Measurements from ENCODE around the gene TRPM4.
"Not testable (repeated sequence)": the region's sequence is repeated elsewhere in the genome, so short reads cannot be mapped to it uniquely, and the experiment has no call there.

The TRPM4 gene

DNA sequence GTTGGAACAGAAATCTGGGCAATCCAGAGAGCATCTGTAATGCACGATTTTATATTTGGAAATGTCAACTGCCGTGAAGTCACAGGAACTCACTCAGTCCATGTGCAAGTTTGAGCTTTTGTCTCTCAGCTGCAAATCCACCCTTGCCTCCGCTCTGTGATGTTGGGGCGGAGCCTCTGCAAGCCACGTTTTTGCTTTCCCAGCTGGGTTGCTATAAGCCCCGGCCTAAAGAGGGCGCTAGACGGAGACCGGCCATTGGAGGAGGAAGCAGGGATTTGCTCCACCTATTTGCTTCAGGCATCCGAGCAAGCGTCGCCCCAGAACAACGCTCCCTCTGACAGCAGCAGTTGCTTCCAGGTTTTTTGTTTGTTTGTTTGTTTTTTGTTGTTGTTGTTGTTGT is 56.2 kb downstream of the TRPM4 start:
- TF ChIP-seq, protein P1, sequence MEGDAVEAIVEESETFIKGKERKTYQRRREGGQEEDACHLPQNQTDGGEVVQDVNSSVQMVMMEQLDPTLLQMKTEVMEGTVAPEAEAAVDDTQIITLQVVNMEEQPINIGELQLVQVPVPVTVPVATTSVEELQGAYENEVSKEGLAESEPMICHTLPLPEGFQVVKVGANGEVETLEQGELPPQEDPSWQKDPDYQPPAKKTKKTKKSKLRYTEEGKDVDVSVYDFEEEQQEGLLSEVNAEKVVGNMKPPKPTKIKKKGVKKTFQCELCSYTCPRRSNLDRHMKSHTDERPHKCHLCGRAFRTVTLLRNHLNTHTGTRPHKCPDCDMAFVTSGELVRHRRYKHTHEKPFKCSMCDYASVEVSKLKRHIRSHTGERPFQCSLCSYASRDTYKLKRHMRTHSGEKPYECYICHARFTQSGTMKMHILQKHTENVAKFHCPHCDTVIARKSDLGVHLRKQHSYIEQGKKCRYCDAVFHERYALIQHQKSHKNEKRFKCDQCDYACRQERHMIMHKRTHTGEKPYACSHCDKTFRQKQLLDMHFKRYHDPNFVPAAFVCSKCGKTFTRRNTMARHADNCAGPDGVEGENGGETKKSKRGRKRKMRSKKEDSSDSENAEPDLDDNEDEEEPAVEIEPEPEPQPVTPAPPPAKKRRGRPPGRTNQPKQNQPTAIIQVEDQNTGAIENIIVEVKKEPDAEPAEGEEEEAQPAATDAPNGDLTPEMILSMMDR (conservative IDR thresholded peaks at IDR 0.05; ENCODE audit: low read depth, low read length), result peak; percentile 26
- H3K4me3 ChIP-seq (ENCODE audit: low read length), result no peak overlapping the region
- no peak for DNase-seq (ENCODE audit: low read depth)

DNA sequence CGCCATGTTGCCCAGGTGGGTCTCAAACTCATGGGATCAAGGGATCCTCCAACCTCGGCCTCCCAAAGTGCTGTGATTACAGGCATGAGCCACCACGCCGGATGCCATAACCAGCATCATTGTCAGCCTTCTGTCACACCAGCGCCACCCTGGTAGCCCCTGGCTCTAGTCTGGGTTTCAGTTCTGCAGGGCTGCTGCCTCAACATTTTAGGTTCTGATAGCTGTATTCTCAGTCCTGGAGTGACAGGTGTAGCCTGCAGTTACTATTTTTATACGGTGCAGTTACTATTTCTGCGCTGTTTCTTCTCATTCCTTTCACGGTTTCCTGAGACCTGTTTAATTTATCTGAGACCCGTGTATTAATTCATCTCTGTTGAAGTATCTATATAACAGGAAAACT is 57.1 kb downstream of the TRPM4 start:
- no peak overlapping the region for H3K4me3 ChIP-seq (ENCODE audit: low read length)
- DNase-seq (ENCODE audit: low read depth), result no peak
- TF ChIP-seq, protein P1 (conservative IDR thresholded peaks at IDR 0.05; ENCODE audit: low read depth, low read length), result no peak

DNA sequence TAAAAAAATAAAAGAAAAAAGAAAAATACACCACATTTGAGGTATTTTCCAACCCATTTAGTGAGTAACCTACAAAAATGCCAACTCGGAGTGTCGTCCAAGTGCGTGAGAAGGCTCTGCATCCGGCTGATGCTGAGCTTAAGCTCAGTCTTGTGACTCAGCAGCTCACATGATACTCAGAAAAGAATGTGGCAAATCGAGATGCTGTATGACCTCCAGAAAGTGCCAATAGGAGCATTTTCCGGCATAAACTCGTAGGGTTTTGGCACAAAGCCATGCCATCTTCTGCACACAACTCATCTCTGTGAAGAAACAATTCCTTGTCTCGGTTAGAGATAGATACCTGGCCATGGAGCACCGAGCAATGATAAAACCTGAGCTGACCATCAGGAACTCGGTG is 58.5 kb downstream of the TRPM4 start:
- TF ChIP-seq, protein P1 (conservative IDR thresholded peaks at IDR 0.05; ENCODE audit: low read depth, low read length), result no peak
- H3K4me3 ChIP-seq (ENCODE audit: low read length), result no peak overlapping the region
- peak; percentile 89 for DNase-seq (ENCODE audit: low read depth)

DNA sequence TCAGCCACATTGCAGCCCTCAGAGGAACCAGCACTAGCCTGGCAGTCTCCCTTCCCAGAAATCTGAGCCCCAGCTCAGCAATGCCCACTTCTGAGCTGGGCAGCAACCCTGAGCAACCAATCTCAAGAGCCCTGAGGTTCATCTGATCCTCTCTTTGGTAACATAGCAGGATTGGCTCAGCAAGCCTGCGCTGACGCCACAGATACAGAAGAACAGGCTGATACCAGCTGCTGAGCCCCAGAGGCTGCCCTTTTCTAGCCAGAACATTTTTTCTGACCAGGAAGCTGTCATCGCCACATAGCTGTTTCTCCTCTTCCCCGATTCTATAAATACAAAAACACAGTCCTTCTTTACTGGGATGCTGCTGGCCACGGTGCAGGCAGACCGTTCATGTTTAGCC is 59.8 kb downstream of the TRPM4 start:
- no peak for DNase-seq (ENCODE audit: low read depth)
- H3K4me3 ChIP-seq (ENCODE audit: low read length), result no peak overlapping the region
- TF ChIP-seq, protein P1 (conservative IDR thresholded peaks at IDR 0.05; ENCODE audit: low read depth, low read length), result no peak

DNA sequence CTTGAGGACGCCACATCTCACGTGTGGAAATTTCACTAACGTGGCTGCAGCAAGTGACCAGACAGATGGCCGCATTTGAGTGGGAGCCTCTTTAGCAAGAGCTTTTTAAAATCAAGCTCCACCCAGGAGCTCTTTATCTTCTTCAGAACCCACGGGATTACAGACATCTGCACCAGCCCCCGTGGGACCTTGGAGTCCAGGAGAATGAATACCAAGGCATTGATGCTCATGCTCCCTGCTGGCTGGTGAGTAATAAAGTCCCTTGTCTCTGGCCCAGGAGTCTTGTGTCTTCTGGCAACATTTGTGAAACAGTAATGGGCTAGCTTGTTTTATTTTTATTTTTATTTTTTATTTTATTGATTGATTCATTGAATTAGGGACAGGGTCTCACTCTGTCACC is 64.4 kb downstream of the TRPM4 start:
- no peak overlapping the region for H3K4me3 ChIP-seq (ENCODE audit: low read length)
- no peak for DNase-seq (ENCODE audit: low read depth)
- TF ChIP-seq, protein P1 (conservative IDR thresholded peaks at IDR 0.05; ENCODE audit: low read depth, low read length), result no peak

DNA sequence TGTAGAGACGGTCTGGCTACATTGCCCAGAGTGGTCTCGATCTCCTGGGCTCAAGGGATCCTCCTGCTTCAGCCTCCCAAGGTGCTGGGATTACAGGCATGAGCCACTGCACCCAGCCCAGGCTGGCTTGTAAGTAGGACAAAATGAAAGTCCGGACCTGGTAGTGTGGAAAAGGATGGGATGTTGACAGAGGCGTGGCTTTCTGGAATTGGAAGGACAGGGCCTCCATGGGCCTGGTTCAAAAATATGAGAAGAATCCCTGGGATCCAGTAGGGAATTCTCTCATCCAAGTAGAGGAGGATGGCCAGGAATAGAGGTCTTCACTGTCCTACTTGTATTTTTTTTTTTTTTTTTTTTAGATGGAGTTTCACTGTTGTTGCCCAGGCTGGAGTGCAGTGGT is 64.9 kb downstream of the TRPM4 start:
- DNase-seq (ENCODE audit: low read depth), result no peak

DNA sequence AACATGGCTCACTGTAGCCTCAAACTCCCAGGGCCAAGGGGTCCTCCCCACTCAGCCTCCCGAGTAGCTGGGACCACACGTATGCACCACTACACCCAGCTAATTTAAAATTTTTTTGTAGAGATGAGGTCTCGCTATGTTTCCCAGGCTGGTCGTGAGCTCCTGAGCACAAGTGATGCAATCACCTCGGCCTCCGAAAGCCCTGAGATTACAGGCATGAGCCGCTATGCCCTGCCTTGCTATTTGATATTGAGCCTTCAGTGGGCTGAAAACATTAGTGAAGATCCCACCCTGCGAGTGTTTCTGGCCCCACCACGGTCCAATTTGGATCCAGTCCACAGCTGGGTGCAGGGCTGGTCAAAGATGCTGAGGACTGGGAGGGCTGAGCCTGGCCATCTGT is 65.9 kb downstream of the TRPM4 start:
- no peak for DNase-seq (ENCODE audit: low read depth)
- TF ChIP-seq, protein P1 (conservative IDR thresholded peaks at IDR 0.05; ENCODE audit: low read depth, low read length), result no peak
- H3K4me3 ChIP-seq (ENCODE audit: low read length), result no peak overlapping the region

More for the DNA sequence above, 64.9 kb downstream of the TRPM4 start:
- TF ChIP-seq, protein P1 (conservative IDR thresholded peaks at IDR 0.05; ENCODE audit: low read depth, low read length), result no peak
- H3K4me3 ChIP-seq (ENCODE audit: low read length), result no peak overlapping the region

DNA sequence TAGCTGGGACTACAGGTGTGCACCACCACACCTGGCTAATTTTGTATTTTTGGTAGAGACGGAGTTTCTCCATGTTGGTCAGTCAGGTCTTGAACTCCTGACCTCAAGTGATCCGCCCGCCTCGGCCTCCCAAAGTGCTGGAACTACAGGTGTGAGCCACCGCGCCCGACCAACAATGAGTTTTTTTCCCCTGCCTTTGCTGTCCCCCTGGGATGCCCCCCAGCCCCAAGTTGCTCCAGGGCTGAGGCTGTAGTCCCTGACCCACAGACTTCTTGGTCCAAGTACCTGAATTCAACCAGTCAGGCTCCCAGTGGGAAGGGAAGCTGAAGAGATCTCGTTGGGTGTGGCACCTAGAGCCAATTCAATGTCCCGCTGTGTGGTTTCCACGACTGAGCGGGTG is 66.8 kb downstream of the TRPM4 start:
- DNase-seq (ENCODE audit: low read depth); H3K4me3 ChIP-seq (ENCODE audit: low read length): not testable (repeated sequence)
